ENCODE data around the gene TAF5L.

TAF5L gene

DNA sequence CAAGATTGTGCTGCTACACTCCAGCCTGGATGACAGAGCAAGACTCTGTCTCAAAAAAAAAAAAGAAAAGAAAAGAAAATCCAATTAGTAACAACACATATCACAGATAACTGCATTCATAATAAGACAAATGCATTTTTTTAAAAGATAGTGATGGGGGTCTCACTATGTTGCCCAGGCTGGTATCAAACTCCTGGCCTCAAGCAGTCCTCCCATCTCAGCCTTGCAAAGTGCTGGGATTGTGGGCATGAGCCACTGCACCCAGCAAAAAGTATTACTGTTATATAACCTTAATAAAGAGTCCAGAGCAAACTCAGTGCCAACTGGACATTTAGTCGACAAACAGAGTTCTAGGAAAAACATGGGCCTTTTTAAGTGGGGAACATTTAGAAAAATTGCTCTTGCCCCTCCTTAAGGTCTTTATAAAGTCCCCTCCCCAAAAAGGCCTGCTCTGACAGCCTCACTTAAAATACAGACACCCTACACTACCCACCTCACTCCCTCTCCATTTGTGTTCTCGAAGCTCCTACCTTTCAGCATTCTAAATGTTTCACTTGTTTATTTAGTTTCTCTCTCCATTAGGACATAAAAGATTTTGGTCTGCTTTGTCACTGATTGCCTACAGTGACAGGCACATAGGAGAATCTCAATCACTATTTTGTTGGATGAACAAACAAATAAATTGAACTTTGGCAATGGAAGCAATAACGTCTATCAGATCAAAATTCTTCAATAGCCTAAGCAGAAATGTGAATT is 74.9 kb downstream of the TAF5L start:
- TF ChIP-seq, protein P1, sequence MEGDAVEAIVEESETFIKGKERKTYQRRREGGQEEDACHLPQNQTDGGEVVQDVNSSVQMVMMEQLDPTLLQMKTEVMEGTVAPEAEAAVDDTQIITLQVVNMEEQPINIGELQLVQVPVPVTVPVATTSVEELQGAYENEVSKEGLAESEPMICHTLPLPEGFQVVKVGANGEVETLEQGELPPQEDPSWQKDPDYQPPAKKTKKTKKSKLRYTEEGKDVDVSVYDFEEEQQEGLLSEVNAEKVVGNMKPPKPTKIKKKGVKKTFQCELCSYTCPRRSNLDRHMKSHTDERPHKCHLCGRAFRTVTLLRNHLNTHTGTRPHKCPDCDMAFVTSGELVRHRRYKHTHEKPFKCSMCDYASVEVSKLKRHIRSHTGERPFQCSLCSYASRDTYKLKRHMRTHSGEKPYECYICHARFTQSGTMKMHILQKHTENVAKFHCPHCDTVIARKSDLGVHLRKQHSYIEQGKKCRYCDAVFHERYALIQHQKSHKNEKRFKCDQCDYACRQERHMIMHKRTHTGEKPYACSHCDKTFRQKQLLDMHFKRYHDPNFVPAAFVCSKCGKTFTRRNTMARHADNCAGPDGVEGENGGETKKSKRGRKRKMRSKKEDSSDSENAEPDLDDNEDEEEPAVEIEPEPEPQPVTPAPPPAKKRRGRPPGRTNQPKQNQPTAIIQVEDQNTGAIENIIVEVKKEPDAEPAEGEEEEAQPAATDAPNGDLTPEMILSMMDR (IDR thresholded peaks at IDR 0.05; ENCODE audit: low read depth, low read length) = no peak
- DNase-seq (ENCODE audit: low read depth, low spot score) = no peak
- no peak overlapping the region for H3K4me3 ChIP-seq (ENCODE audit: low read depth, low read length)
- in situ Hi-C loops (cut with HindIII; ENCODE audit: low sequenced_read_pairs) = no loop called here

DNA sequence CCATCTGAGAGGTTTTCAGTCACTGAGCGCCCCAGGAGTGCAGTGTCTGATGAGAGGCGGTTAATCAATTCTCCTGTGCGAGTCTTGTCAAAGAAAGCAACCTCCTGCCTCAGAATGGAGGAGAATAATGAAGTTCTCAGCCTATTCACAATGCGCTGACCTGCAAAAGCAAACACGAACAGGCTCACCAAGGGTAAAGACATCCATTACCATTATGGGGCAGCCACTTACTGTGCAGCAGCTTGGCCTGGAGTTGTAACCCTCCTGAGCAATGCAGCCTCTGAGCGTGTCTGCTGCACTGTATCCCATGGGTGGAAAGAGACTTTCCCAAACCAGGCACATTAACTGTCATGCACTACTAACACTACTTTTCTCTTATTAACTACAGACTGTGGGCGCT is 78.4 kb downstream of the TAF5L start:
- no peak overlapping the region for H3K4me3 ChIP-seq (ENCODE audit: low read depth, low read length)
- no peak for DNase-seq (ENCODE audit: low read depth, low spot score)
- in situ Hi-C loops (cut with HindIII; ENCODE audit: low sequenced_read_pairs) = no loop called here
- TF ChIP-seq, protein P1 (IDR thresholded peaks at IDR 0.05; ENCODE audit: low read depth, low read length) = no peak

DNA sequence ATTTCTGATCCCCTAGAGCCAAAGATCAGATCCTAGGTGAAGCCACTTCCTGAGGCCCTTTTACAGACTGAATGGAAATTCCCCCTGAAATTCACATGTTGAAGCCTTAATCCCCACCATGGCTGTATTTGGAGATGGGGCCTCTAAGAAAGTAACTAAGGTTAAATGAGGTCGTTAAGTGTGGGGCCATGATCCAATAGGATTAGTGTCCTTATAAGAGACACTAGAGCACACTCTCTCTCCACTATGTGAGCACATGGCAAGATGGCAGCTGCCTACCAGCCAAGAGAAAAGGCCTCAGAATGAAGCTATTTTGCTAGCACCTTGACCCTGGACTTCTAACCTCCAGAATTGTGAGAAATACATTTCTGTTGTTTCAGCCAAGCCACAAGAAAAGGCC is 81.3 kb downstream of the TAF5L start:
- no peak overlapping the region for H3K4me3 ChIP-seq (ENCODE audit: low read depth, low read length)
- DNase-seq (ENCODE audit: low read depth, low spot score) = no peak
- TF ChIP-seq, protein P1 (IDR thresholded peaks at IDR 0.05; ENCODE audit: low read depth, low read length) = no peak
- in situ Hi-C loops (cut with HindIII; ENCODE audit: low sequenced_read_pairs) = no loop called here
